VCaP (cell line): ENCODE measurements around the gene ADCY5.
A peak's percentile ranks its signal among the peaks of the same experiment; 100 is the strongest.

ENCODE experiments used
- H3K27ac ChIP-seq: fragments of 450-650 bp; 2 replicates; pipeline ENCODE4 v1.5.1; 2017
- TF ChIP-seq, protein P1 (sequence below): fragments of 450-650 bp; conservative IDR thresholded peaks from 2 replicates; pipeline ENCODE4 v1.5.1; 2017; ENCODE audit warnings: mild to moderate bottlenecking, moderate library complexity

Gene ADCY5

DNA sequence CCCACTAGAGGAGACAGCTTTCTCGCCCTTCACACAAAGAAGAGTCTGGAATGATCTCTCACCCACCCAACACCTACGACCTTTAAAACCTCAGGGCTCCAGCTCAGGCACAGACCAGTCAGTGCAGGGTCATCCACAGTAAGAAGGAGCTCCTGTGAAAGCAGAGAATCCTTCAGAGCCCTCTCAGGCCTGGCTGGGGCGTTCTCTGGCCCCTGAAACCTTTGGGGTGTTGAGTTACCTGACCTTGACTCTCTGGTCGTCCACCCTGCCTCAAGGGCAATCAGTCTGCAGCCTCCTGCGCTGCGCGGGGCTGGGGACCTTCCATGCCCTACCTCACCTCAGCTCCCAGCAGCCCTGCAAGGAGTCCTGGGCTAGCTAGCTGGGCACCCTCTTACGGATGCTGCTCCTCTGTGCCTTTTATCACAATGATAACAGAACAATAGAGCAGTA is 106.2 kb downstream of the ADCY5 start:
- TF ChIP-seq, protein P1, sequence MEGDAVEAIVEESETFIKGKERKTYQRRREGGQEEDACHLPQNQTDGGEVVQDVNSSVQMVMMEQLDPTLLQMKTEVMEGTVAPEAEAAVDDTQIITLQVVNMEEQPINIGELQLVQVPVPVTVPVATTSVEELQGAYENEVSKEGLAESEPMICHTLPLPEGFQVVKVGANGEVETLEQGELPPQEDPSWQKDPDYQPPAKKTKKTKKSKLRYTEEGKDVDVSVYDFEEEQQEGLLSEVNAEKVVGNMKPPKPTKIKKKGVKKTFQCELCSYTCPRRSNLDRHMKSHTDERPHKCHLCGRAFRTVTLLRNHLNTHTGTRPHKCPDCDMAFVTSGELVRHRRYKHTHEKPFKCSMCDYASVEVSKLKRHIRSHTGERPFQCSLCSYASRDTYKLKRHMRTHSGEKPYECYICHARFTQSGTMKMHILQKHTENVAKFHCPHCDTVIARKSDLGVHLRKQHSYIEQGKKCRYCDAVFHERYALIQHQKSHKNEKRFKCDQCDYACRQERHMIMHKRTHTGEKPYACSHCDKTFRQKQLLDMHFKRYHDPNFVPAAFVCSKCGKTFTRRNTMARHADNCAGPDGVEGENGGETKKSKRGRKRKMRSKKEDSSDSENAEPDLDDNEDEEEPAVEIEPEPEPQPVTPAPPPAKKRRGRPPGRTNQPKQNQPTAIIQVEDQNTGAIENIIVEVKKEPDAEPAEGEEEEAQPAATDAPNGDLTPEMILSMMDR, result no peak
- H3K27ac ChIP-seq, result no peak overlapping the region

DNA sequence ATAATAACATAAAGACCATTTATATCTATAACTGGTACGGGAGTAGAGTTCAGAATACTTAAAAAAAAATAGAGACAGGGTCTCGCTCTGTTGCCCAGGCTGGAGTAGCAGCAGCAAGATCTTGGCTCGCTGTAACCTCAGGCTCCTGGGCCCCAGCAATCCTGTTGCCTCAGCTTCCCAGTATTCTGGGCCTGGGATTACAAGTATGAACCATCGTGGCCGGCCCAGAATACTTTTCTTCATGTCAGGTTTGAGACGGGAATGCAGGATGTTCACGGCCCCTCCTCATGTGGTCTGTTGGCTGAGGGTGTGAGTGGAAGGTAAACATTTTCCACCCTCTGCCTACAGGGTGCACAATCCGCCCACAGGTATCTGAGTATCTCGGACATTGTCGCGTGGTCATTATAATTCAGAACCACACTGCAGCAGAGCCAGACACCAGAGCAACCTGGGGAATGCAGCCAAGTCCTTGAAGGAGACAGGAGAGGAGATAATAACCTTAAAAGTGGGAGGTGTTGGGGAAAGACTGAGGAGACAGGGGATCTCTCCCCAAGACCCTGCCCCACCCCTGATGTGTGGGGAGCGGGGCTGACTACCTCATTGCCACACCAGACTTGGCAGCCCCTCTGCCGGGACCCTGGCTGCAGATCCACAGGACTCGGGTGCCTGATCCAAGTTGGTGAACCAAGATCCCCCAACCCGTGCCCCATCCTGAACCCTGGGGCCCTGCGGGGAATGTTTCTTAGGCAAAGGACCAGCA is 106.8 kb downstream of the ADCY5 start:
- TF ChIP-seq, protein P1, result no peak
- no peak overlapping the region for H3K27ac ChIP-seq

DNA sequence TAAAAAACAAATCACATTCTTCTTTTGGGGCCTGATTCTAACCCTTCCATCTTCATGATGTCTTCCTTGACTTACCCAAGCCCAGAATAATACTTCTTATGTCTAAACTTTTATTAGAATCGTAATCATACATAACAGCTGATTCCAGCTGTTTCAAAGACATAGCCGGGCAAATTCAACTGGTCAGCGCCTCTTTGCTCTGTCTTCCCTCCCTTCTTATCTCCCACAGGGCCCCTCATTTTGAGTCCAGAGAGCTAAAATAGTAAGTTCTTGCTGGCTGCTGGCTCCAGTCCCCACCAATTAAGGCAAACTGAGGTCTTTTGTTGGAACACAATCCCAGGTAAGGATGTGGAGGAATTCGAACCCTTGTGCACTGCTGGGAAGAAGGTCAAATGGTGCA is 108.6 kb downstream of the ADCY5 start:
- TF ChIP-seq, protein P1, result no peak

DNA sequence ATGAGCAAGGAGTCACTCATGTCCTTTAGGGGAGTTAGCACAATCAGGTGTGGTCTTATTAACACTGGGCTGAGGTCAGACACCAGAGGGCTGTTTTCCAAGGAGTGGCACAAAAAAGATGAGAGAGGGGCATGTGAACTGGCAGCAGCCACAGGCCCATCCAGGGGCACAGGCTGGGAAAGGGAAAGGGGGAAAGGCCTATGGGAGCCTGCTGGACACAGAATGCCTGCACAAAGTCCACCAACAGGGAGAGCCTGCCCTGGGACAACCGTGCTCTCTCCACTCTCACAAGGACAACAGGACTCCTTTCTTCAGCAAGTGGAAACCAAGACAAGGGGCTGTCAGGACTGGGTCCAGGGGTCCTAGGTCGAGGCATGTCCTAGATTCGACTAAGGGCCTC is 109.6 kb downstream of the ADCY5 start:
- H3K27ac ChIP-seq, result peak overlapping the region; percentile 83
- TF ChIP-seq, protein P1, result no peak

More for the DNA sequence above, 108.6 kb downstream of the ADCY5 start:
- H3K27ac ChIP-seq, result no peak overlapping the region

DNA sequence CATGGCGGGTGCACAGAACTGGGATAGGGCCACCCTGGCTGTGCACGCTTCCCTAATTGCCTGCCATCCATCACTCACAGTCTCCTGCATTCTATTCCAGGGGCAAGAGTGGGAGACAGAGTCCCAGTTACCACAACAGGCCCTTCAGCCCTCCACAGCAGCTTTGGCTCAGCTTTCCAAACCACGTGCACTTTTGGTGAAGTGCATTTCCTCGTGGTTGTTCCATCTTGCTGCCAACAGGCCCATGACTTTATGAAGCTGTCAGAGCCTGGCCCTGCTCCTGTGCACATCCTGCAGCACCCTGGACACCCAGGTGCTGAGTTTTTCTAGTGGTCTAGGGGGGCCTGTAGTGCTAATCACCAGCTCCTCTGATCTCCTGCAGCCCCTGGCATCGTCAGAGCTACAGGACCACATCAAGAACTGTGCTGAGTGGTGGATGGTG is 110.2 kb downstream of the ADCY5 start:
- TF ChIP-seq, protein P1, result no peak
- H3K27ac ChIP-seq, result peak overlapping the region; percentile 83

DNA sequence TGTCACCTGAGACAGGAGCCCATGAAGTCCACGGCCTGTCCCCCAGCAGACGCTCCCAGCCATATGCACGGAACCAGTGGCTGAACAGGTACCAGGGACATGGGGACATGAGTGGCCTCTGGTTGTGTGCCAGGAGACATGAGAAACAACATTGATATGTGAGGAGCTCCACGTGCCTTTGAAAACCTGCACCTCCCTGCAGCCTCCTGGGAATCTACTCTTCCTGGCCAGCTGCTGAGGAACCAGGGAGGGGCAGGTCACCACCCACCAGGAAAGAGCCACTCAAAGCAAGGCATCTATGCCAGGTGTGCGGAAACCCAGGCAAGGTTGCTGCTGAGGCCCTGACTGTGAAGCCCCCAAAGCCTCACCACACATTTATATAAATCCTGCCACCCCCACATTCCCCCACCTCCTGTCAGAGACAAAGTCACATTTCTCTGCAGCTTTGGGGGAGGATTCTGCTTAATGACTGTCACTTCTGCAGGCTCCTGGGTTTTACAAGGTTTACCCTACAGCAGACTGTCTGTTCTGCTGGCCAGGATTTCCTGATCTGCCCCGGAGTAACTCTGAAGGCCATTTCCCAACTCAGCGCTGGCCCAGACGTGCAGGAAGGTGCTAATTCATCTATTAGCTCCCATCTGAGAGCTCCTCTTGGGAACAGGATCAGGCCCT is 110.8 kb downstream of the ADCY5 start:
- TF ChIP-seq, protein P1, result no peak
- H3K27ac ChIP-seq, result peak overlapping the region; percentile 83

DNA sequence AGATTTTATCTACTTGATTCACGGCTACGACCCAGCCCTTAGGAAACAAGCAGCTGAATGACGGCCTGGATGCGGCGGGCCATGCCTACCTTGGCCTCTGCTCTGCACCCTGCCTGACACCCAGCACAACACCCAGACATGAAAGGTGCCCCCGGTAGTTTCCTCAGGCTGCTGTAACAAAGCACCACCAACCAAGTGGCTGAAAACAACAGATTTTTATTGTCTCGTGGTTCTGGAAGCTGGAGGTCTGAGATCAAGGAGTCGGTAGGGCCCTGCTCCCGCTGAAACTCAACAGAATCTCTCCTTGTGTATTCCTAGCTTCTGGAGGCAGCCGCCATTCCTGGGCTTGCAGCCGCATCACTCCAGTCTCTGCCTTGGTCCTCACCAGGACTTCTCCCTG is 111.7 kb downstream of the ADCY5 start:
- peak overlapping the region; percentile 83 for H3K27ac ChIP-seq
- TF ChIP-seq, protein P1, result no peak
